Stimulated activated naive B cell treated with anti-CD40 and anti-IgM and Interleukin-4, amounts not matched to agents 10 μg/mL and 1 μg/mL and 100 μg/mL, for 72 hours (primary cell): Measurements from ENCODE around the gene TTLL5.

Experiments
- ATAC-seq, 2 donors: fragments of 150-1000 bp; cut with Tn5 transposase; replicated peaks; 2 replicates each; pipeline ENCODE4 v1.10.0; 2021; ENCODE audit warnings: moderate library complexity in 1 of 2
- DNase-seq: peaks from one replicate; pipeline ENCODE4 v3.0.0; 2021
- H3K27ac Mint-ChIP-seq: one replicate; pipeline ENCODE4 v1.8.0; 2022; ENCODE audit warnings: mild to moderate bottlenecking, mixed read lengths
- H3K27me3 Mint-ChIP-seq, 2 donors: one replicate each; pipeline ENCODE4 v1.8.0; 2022; ENCODE audit warnings: mixed read lengths in 2 of 2
- H3K36me3 Mint-ChIP-seq, 2 donors: one replicate each; pipeline ENCODE4 v1.8.0; 2022; ENCODE audit warnings: mixed read lengths in 2 of 2, mild to moderate bottlenecking in 1 of 2
- H3K4me1 Mint-ChIP-seq, 2 donors: one replicate each; pipeline ENCODE4 v1.8.0; 2022; ENCODE audit warnings: mixed read lengths in 2 of 2, mild to moderate bottlenecking in 1 of 2
- H3K4me3 Mint-ChIP-seq, 2 donors: one replicate each; pipeline ENCODE4 v1.8.0; 2022; ENCODE audit warnings: mild to moderate bottlenecking in 2 of 2, mixed read lengths in 2 of 2, moderate library complexity in 1 of 2
- H3K9me3 Mint-ChIP-seq, 2 donors: one replicate each; pipeline ENCODE4 v1.8.0; 2022; ENCODE audit warnings: mixed read lengths in 2 of 2, mild to moderate bottlenecking in 1 of 2

The TTLL5 gene

GRCh38 chr14:75800792-75801191 is 139.7 kb downstream of the TTLL5 start:
- H3K4me3 Mint-ChIP-seq = no peak overlapping the region
- peaks cover 0 to 3% of the 10 kb centered on the region in 2 donors for H3K4me1 Mint-ChIP-seq
- H3K9me3 Mint-ChIP-seq = peaks cover 27 to 30% of the 10 kb centered on the region in 2 donors
- DNase-seq (no peak), ATAC-seq (no peak)
- H3K36me3 Mint-ChIP-seq = peaks cover 57 to 77% of the 10 kb centered on the region in 2 donors
- H3K27ac Mint-ChIP-seq = no peak overlapping the region
- H3K27me3 Mint-ChIP-seq = no peaks in the 10 kb centered on the region

- Mint-ChIP-seq H3K36me3 (peaks cover 44 to 67% of the 10 kb centered on the region in 2 donors), H3K4me1 (peaks cover 0 to 5% of the 10 kb centered on the region in 2 donors), H3K27ac (no peak overlapping the region)
These were observed 141.4 kb downstream of the TTLL5 start for GRCh38 chr14:75802486-75802885.

GRCh38 chr14:75803765-75804164 is 142.7 kb downstream of the TTLL5 start:
- no peak for DNase-seq

More at GRCh38 chr14:75802486-75802885, 141.4 kb downstream of the TTLL5 start:
- H3K9me3 Mint-ChIP-seq = peaks cover 14 to 16% of the 10 kb centered on the region in 2 donors
- no peak overlapping the region for H3K4me3 Mint-ChIP-seq
- no peaks in the 10 kb centered on the region for H3K27me3 Mint-ChIP-seq
- no peak for ATAC-seq
- DNase-seq = no peak

GRCh38 chr14:75804570-75805275 is 143.7 kb downstream of the TTLL5 start:
- H3K36me3 Mint-ChIP-seq = peaks cover 23 to 48% of the 10 kb centered on the region in 2 donors
- DNase-seq = no peak
- H3K4me3 Mint-ChIP-seq = no peak overlapping the region
- no peak for ATAC-seq
- H3K4me1 Mint-ChIP-seq = peaks cover 0 to 5% of the 10 kb centered on the region in 2 donors
- H3K9me3 Mint-ChIP-seq = peaks cover 4 to 5% of the 10 kb centered on the region in 2 donors
- H3K27ac Mint-ChIP-seq = no peak overlapping the region
- no peaks in the 10 kb centered on the region for H3K27me3 Mint-ChIP-seq

More at GRCh38 chr14:75803765-75804164, 142.7 kb downstream of the TTLL5 start:
- Mint-ChIP-seq H3K4me3 (no peak overlapping the region), H3K27me3 (no peaks in the 10 kb centered on the region), H3K9me3 (peaks cover 11 to 13% of the 10 kb centered on the region in 2 donors), H3K4me1 (peaks cover 0 to 5% of the 10 kb centered on the region in 2 donors), H3K27ac (no peak overlapping the region), H3K36me3 (peaks cover 31 to 54% of the 10 kb centered on the region in 2 donors)
- ATAC-seq = no peak

- no peak for ATAC-seq
- no peak for DNase-seq
- Mint-ChIP-seq H3K27ac (no peak overlapping the region), H3K27me3 (no peaks in the 10 kb centered on the region), H3K4me1 (peaks cover 0 to 5% of the 10 kb centered on the region in 2 donors), H3K4me3 (no peak overlapping the region), H3K36me3 (peaks cover 19 to 41% of the 10 kb centered on the region in 2 donors), H3K9me3 (no peaks in the 10 kb centered on the region)
These were observed 144.6 kb downstream of the TTLL5 start for GRCh38 chr14:75805646-75806045.

GRCh38 chr14:75806352-75806832 is 145.3 kb downstream of the TTLL5 start:
- Mint-ChIP-seq H3K27me3 (no peaks in the 10 kb centered on the region), H3K9me3 (no peaks in the 10 kb centered on the region), H3K4me1 (peaks cover 0 to 5% of the 10 kb centered on the region in 2 donors), H3K27ac (no peak overlapping the region), H3K36me3 (peaks cover 17 to 38% of the 10 kb centered on the region in 2 donors), H3K4me3 (no peak overlapping the region)
- DNase-seq = no peak
- ATAC-seq = no peak

- Mint-ChIP-seq H3K27ac (no peak overlapping the region), H3K9me3 (no peaks in the 10 kb centered on the region), H3K36me3 (peaks cover 19 to 46% of the 10 kb centered on the region in 2 donors), H3K4me1 (peaks cover 0 to 5% of the 10 kb centered on the region in 2 donors), H3K27me3 (no peaks in the 10 kb centered on the region), H3K4me3 (no peak overlapping the region)
- no peak for DNase-seq
- no peak for ATAC-seq
These were observed 146.8 kb downstream of the TTLL5 start for GRCh38 chr14:75807667-75808360.

GRCh38 chr14:75811136-75811829 is 150.2 kb downstream of the TTLL5 start:
- H3K27me3 Mint-ChIP-seq = no peaks in the 10 kb centered on the region
- H3K4me3 Mint-ChIP-seq = no peak overlapping the region
- no peaks in the 10 kb centered on the region for H3K9me3 Mint-ChIP-seq
- H3K27ac Mint-ChIP-seq = no peak overlapping the region
- DNase-seq (no peak), ATAC-seq (no peak)
- H3K36me3 Mint-ChIP-seq = peaks cover 13 to 28% of the 10 kb centered on the region in 2 donors
- no peaks in the 10 kb centered on the region for H3K4me1 Mint-ChIP-seq

- Mint-ChIP-seq H3K27me3 (no peaks in the 10 kb centered on the region), H3K9me3 (no peaks in the 10 kb centered on the region), H3K4me3 (no peak overlapping the region), H3K4me1 (no peaks in the 10 kb centered on the region), H3K27ac (no peak overlapping the region), H3K36me3 (peaks cover 10 to 24% of the 10 kb centered on the region in 2 donors)
- ATAC-seq (no peak), DNase-seq (no peak)
These were observed 150.9 kb downstream of the TTLL5 start for GRCh38 chr14:75811872-75812499.

- H3K36me3 Mint-ChIP-seq = peaks cover 12 to 24% of the 10 kb centered on the region in 2 donors
- ATAC-seq (no peak), DNase-seq (no peak)
- no peak overlapping the region for H3K27ac Mint-ChIP-seq
- no peaks in the 10 kb centered on the region for H3K4me1 Mint-ChIP-seq
- H3K4me3 Mint-ChIP-seq = no peak overlapping the region
- H3K9me3 Mint-ChIP-seq = no peaks in the 10 kb centered on the region
- no peaks in the 10 kb centered on the region for H3K27me3 Mint-ChIP-seq
These were observed 151.6 kb downstream of the TTLL5 start for GRCh38 chr14:75812622-75813021.

- peaks cover 30 to 32% of the 10 kb centered on the region in 2 donors for H3K36me3 Mint-ChIP-seq
- no peaks in the 10 kb centered on the region for H3K27me3 Mint-ChIP-seq
- H3K27ac Mint-ChIP-seq = no peak overlapping the region
- H3K9me3 Mint-ChIP-seq = no peaks in the 10 kb centered on the region
- no peak overlapping the region for H3K4me3 Mint-ChIP-seq
- ATAC-seq (no peak), DNase-seq (no peak)
- H3K4me1 Mint-ChIP-seq = peaks cover 9 to 20% of the 10 kb centered on the region in 2 donors
These were observed 159.7 kb downstream of the TTLL5 start for GRCh38 chr14:75820761-75821160.

GRCh38 chr14:75821831-75822521 is 160.9 kb downstream of the TTLL5 start:
- no peak for DNase-seq
- no peak for ATAC-seq
- Mint-ChIP-seq H3K9me3 (no peaks in the 10 kb centered on the region), H3K36me3 (peaks cover 30 to 33% of the 10 kb centered on the region in 2 donors), H3K27ac (no peak overlapping the region), H3K27me3 (no peaks in the 10 kb centered on the region), H3K4me1 (peaks cover 9 to 21% of the 10 kb centered on the region in 2 donors), H3K4me3 (no peak overlapping the region)

GRCh38 chr14:75822522-75823141 is 161.6 kb downstream of the TTLL5 start:
- DNase-seq = no peak

More at GRCh38 chr14:75822522-75823141, 161.6 kb downstream of the TTLL5 start:
- no peak overlapping the region for H3K4me3 Mint-ChIP-seq
- no peak overlapping the region for H3K27ac Mint-ChIP-seq
- H3K27me3 Mint-ChIP-seq = no peaks in the 10 kb centered on the region
- peaks cover 28 to 33% of the 10 kb centered on the region in 2 donors for H3K36me3 Mint-ChIP-seq
- peaks cover 9 to 21% of the 10 kb centered on the region in 2 donors for H3K4me1 Mint-ChIP-seq
- no peak for ATAC-seq
- no peaks in the 10 kb centered on the region for H3K9me3 Mint-ChIP-seq
